ENCODE data around the gene PROC.
A peak's percentile ranks its signal among the peaks of the same experiment; 100 is the strongest.

PROC gene

GRCh38 chr2:127418300-127419111 lies at the start of gene PROC:
TSS of gene PROC (plus strand) at chr2:127418427. CDS start at chr2:127419943, 1,516 bp downstream.
- no peak for DNase-seq (ENCODE audit: low read depth)

- no peak for DNase-seq (ENCODE audit: low read depth)
Measured at GRCh38 chr2:127370010-127370409, 48.2 kb upstream of the PROC start.

- DNase-seq (ENCODE audit: low read depth) = no peak
Measured at GRCh38 chr2:127371037-127371436, 47.2 kb upstream of the PROC start.

- no peak for DNase-seq (ENCODE audit: low read depth)
Measured at GRCh38 chr2:127373362-127374083, 44.7 kb upstream of the PROC start.

GRCh38 chr2:127376257-127376656 lies 42.0 kb upstream of the PROC start:
- no peak for DNase-seq (ENCODE audit: low read depth)

GRCh38 chr2:127377262-127377661 lies 41.0 kb upstream of the PROC start:
- no peak for DNase-seq (ENCODE audit: low read depth)

- no peak for DNase-seq (ENCODE audit: low read depth)
Measured at GRCh38 chr2:127378720-127379119, 39.5 kb upstream of the PROC start.

GRCh38 chr2:127379712-127380355 lies 38.4 kb upstream of the PROC start:
- no peak for DNase-seq (ENCODE audit: low read depth)

- peak; percentile 14 for DNase-seq (ENCODE audit: low read depth)
Measured at GRCh38 chr2:127381762-127382161, 36.5 kb upstream of the PROC start.

GRCh38 chr2:127382831-127383230 lies 35.4 kb upstream of the PROC start:
- DNase-seq (ENCODE audit: low read depth) = no peak

GRCh38 chr2:127384529-127384928 lies 33.7 kb upstream of the PROC start:
- DNase-seq (ENCODE audit: low read depth) = no peak

- DNase-seq (ENCODE audit: low read depth) = no peak
Measured at GRCh38 chr2:127386246-127386645, 32.0 kb upstream of the PROC start.

GRCh38 chr2:127386764-127387654 lies 31.2 kb upstream of the PROC start:
- peak; percentile 73 for DNase-seq (ENCODE audit: low read depth)

- peak; percentile 97 for DNase-seq (ENCODE audit: low read depth)
Measured at GRCh38 chr2:127387655-127388422, 30.4 kb upstream of the PROC start, which contains the start of gene MAP3K2. TSS of gene MAP3K2 (minus strand) at chr2:127387975. CDS start at chr2:127343129, 44,846 bp downstream.

GRCh38 chr2:127388423-127389164 lies 29.6 kb upstream of the PROC start:
- no peak for DNase-seq (ENCODE audit: low read depth)

- DNase-seq (ENCODE audit: low read depth) = no peak
Measured at GRCh38 chr2:127389778-127390435, 28.3 kb upstream of the PROC start.

GRCh38 chr2:127392133-127392827 lies 25.9 kb upstream of the PROC start:
- DNase-seq (ENCODE audit: low read depth) = no peak

- no peak for DNase-seq (ENCODE audit: low read depth)
Measured at GRCh38 chr2:127392828-127393578, 25.2 kb upstream of the PROC start.
